Right lung (tissue), 5 donors: ENCODE results near the gene WWOX. TPM values are rescaled to one million over a fixed set of nuclear protein-coding genes. Genes with fewer than 3 reads are reported as not detected.

ENCODE experiments used
- DNase-seq, 2 donors: peaks; one replicate each; pipeline ENCODE4 v3.0.0-alpha.2; 2013
- polyA plus RNA-seq, 5 donors: library from polyadenylated mRNA; unstranded; fragments of 120-200 nt; gene quantifications; one replicate each; pipeline versions ENCODE4 v1.2.1 to v1.2.3, GENCODE V29; 2013; ENCODE audit warnings: inconsistent platforms in 1 of 5, low replicate concordance in 1 of 5; ENCODE audit not compliant: insufficient read length in 5 of 5, insufficient read depth in 1 of 5

WWOX gene
- polyA plus RNA-seq, 5 donors, result 29.3 to 41.5 (median 32.3) TPM

DNA sequence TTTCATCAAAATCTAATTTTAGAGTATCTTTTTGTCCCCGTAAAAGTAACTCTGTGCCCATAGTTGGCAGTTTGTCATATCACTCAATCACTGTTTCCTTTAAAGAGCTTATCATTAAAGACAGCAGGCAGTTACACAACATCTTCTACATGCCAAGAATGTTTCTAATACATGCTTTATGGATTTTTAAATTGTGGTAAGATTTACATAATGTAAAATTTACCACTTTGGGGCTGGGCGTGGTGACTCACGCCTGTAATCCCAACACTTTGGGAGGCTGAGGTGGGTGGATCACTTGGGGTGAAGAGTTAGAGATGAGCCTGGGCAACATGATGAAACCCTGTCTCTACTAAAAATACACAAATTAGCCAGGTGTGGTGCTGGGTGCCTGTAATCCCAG, 687.2 kb downstream of the WWOX start:
- no peak for DNase-seq

DNA sequence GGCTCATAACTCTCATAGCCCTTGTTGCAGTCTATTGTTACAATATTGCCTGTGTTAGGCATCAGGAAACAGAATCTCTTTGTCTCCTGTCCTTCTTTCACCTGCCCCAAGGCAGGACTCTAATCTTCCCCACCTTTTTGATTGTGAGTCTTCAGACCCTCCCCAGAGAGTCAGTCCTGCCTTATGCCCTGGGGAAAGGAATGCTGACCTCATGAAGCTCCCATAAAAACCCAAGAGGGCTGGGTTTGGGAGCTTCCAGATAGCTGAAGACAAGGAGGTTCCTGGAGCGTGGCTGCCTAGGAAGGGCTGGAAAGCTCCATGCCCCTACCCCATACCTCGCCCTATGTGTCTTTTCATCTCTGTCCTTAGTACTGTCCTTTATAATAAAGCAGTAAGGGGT, 688.8 kb downstream of the WWOX start:
- no peak for DNase-seq

DNA sequence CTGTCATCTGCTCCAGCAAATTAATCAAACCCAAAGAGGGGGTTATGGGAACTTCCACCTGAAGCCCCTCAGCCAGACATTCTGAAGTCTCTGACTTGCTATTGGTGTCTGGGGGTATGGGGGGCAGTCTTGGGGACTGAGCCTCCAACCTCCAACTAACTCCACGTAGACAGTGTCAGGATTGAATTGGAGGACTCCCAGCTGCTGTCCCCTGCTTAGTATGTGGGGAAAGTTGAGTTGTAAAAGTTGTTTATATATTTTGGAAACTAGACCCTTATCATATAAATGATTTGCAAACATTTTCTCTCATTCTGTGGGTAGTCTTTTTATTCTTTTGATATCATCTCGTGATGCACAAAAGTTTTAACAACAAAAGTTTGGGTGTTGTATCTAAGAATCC, 689.2 kb downstream of the WWOX start:
- DNase-seq, result no peak

DNA sequence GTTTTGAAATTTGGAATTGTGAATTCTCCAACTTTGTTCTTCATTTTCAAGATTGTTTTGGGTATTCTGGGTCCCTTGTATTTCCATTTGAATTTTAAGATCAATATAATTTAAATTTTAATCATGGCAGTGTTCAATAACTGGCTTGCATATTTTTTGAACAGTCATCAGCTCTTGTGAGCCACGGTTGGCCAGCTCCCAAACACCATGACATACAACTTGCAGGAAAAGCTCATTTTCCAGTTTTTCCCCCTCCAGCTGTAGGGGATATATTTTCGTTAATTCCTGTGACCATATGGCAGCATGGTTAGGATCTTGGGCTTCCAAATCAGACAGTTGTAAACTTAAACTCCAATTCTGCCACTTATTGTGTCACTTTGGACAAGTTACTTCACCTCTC, 690.1 kb downstream of the WWOX start:
- DNase-seq, result no peak

DNA sequence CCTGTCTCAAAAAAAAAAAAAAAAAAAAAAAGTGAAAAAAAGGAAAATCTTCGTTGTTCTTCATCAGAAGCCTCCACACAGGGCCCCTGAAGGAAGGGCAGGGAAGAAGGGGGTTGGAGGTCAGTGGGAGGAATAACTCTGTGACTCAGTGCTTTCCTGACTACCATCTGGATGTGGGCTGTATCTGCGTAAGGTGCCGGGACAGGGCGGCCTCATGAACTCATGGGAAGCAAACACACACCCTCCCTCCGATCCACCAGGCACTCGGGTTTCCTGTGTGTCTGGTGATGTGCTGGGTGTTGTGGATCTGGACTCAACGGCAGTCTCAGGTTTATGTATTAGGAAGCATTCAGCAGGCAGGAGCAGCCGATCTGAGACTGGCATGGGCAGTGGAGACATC, 691.6 kb downstream of the WWOX start:
- DNase-seq, result no peak

DNA sequence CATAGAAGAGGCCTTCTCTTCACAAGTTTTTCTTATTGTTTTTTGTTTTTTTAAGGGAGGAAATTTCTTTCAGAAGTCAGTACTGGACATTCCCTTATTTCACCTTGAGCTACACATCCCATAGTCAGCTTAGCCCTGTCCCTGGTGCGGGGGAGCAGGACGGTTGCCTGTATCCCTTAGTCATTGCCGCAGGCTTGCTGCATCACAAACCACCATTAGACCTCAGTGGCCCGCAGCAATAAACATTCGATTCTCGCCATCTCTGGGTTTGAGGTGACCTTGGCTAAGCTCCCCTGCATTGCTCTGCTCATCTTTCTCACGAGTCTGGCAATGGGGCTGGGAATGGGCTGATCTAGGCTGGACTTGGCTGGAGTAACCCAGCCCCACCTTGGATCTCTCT, 692.5 kb downstream of the WWOX start:
- no peak for DNase-seq

DNA sequence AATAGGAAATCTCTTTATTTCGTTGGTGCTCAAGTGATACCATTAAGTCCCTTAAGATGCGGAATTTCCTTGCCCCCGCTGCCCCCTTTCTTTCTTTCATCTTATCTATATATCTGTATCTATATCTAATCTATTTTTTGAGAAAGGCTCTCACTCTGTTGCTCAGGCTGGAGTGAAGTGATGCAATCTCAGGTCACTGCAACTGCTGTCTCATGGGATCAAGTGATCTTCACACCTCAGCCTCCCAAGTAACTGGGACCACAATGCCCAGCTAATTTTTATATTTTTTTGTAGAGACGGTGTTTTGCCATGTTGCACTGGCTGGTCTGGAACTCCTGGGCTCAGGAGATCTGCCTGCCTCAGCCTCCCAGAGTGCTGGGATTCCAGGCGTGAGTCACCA, 693.5 kb downstream of the WWOX start:
- no peak for DNase-seq

DNA sequence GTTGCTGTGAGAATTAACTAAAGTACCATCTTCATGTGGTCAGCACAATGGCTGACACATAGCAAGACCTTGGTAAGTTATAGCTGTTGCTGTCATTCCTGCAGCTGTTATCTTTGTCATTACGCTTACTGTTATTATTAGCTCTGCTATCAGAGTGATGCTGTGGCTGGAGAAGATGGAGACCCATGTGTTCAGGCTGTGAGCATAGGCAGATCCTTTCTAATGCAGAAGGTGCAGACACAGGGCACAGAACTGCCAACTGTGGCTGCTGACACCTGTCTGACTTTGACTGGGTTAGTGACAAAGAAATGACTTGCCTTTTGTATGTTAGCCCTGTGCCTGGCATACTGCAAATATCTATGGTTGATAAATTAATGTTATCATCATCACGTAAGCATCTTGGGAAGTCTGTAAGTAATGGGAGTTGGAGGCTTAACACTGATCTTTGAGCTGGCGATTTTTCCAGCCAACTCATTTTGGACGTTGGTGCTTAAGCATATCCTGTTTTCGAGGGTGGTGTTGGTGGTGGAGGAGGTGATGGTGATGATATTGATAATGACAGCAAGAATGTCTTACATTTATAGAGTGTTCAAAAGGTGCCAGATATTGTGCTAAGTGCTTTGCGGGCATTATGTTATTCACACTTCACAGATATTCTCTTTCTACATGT, 695.3 kb downstream of the WWOX start:
- DNase-seq, result no peak

DNA sequence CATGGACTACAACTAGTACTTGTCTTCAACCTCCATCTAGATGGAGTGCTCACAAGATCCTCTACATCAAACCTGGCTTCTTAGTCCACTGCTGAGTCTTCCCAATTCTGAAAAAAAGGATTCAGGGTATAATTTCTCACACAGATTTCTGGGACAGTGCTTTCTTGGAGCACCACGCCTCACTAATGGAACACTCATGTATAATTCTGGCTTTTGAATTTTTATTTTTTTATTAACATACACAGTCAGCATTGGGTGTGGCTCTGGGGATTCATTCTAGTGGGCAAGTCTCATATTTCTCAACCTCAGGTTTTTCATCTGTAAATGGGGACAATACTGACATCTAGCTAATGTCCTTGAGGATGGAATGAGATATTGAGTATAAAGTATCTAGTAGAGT, 696.0 kb downstream of the WWOX start:
- no peak for DNase-seq

DNA sequence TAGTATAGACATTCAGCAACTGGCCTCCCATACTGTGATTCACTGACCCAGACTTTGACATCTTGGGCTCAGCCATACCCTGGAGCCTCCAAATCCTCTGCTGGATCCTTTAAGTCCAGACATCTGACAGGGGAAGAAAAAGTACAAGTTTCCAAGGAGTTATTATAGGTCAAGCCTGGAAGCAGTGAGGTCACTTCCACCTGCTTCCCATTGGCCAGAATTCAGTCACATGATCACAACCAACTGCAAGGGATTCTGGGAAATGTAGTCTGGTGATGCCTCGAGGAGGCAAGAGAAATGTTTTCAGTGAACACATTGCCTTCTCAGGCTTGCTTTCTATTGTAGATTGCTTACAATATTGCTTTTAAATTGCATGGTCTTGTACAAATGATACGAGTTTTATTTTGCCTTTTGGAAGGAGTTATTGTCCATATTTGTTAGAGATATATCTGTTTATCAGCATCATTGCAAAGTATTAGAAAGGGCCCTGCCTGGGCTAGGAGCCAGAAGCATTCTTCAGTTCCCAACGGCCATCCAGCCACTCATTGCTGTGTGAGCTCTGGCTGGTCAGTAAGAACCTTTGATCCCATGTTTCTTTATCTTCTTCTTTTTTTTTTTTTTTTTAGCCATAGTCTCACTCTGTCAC, 696.9 kb downstream of the WWOX start:
- peak; percentile 58 to 70 for DNase-seq

DNA sequence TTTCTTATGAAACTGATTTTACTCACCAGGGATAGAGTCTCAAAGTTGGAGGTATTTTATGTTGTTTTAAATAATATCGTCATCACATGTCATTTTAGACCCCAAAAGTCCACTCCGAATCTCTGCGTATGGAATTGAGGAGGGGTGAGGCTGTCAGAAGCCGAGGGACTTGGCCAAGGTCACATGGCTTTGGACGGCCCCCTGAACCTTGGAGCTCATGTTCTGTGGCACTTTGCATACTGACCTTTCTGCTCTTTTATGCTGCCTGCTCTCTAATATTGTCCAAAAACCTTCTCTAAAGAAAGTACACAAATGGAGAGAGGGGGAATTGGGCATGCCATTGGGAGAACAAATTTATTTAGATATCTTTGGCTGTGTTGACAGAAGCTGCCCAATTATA, 700.0 kb downstream of the WWOX start:
- no peak for DNase-seq

DNA sequence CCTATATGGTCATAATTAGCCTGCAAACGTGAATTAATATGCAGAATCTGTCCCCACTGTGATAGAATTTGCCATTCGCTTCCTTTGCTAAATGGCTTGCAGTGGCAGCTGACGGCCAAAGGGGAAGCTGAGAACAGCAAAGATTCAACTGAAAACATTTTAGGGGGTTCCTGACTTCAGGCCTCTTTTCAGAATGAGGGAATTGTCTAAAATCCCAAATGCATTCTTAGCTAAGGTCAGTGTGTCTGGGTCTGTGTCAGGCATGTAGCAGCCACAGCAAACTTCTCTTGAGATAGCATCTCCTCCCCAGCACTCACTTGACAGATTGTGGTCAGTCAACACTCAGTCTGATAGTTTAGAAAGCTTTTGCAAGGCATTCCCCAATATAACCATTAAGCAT, 701.1 kb downstream of the WWOX start:
- DNase-seq, result no peak

DNA sequence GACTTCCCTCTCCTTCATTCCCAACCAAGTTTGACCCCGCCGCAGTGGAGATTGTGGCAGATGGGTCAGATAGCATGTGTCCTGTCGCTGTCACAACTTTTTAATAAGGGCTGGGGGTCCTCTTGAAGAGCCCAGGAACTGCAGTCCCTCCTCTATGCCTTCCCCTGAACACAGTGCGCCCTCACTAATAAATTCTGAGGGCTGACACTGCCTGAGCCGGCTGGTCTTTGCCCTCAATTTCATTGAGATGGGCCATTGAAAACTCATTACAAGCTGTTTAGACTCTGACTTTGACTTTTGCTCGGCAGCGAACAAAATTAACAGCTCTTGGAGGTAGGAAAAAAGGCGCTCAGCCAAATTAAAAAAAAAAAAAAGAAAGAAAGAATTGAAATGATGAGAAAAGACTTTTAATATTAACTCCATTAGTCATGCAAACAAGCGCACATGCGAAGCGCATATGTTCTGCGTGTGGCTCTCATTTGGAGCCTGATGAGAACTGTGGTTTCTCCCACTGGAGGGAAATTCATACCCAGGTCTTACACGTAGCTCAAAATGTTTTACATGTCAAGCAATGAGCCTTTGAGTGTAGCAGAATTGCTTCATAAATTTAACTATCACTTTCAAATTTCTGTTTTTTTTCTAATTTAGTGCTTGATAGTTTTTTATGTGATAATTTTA, 704.7 kb downstream of the WWOX start:
- no peak for DNase-seq

DNA sequence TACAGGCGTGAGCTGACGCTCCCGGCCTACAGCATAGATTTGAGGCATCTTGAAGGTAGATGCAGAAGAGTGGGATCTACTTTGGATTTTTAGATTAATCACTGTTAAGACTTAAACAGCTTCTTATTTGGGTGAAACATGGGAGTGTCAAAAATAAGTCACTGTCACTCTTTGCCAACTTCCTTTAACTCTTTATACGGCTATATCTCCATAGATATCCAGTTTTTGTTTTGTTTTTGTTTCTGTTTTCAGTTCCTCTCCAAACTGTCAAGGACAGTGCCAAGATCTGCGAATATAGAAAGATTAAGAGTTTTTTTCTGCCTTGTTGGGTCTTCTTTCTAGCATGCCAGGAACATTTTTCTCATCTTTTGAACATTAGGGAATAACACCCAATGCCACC, 706.1 kb downstream of the WWOX start:
- no peak for DNase-seq

DNA sequence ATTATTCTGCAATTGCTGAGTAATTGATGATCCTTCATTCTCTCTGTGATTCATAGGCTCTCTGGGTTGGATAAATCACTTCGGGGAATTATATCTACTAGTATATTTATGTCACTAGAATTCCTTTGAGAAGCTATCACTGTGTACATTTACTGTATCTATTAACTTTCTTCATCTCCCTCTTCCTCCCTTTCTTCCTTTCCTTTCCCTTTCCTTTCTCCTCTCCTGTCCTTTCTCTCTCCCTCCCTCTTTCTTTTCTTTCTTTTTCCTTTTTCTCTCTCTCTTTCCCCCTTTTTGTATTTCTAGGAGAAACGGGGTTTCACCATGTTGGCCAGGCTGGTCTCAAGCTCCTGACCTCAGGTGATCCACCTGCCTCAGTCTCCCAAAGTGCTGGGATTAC, 711.8 kb downstream of the WWOX start:
- DNase-seq, result no peak

DNA sequence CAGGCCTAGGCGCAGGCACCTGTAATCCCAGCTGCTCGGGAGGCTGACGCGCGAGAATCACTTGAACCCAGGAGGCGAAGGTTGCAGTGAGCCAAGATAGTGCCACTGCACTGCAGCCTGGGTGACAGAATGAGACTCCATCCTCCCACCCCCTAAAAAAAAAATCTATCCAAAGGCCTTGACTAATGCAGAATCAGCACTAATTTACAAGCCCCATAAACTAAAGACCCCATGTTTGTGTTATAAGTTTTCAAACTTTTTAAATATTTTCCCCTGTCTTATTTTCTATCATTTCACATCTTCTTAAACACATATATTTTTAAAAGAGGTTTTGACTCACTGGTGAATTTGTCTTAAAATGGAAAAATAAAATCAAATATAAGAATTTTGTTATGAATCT, 713.1 kb downstream of the WWOX start:
- no peak for DNase-seq

DNA sequence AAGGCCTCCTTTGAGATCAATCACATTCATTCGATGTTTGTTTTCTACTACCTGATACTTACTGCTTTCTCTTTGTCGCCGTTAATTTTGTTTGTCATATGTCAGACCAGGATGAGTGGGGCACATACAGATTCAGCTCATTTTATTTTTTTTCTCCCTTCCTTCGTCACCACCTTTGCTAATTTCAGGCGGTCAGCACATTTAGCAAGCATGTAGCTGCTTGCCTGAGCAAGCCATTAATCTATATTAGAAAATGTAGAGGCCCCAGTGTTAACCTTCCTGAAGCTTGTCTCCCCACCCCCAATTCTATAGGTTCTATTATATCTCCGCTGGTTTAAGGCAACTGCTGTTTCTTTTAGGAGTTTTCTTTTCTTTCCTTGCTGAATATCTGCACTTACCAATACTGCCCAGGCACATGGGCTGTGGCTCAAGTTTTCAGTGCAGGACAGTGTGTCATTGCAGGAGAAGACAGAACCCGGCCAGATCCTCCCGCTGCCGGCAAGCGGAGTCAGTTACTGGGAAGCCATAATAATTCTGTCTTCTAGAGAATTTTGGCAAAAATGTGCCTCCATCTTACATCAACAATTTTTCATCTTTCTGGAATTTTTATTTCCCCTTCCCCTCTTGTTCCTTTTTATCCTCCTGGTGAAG, 714.3 kb downstream of the WWOX start:
- DNase-seq, result no peak

DNA sequence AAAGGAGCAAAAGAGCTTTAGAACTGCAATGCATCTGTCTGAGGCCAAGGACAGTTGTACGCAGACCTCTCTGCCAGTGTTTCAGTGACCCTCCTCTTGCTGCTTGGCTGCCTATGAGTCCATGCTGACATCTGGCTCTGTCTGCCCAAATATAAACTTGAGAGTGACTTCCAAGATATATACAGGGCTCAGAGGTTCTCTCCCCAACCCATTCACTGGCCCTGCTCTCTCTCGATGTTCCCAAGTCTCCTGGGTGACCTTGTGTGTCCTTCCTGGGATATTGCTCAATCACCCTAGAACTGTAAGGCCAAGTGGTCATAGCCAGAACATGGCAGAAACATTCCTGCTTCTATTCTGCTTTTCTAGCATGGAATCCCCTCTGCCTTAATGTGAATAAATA, 716.3 kb downstream of the WWOX start:
- peak in 1 of 2 donors; percentile 26 for DNase-seq

DNA sequence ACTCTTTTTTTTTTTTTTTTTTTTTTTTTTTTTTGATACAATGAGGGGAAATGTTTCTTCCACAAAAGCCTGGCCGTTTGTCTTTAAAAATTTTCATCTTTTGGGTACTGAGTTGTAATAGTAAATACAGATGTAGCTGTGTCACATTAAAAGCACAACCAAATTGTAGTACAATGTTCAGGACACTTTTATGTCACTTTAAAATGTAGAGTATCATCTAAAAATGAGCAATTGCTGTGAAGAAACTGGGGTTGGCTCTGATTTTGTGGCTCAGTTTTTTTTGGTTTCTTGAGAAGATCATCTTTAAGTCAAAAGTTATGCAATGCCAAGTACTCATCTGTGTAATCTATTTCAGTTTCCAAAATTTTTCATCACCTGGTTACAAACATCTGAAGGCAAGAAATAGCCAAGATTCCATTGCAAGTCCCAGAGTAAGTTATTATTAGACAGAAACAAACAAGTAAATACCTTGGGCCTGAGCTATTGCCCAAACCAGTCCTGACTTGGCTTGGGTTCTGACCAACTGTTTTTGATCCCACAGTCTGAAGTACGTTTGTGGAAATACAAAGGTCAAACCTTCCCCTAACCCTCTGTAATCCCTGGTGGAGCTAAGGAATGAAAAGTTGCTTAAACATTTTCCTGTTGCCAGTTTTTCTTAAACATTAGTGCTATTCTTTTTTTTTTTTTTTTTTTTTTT, 717.2 kb downstream of the WWOX start:
- peak; percentile 35 to 37 for DNase-seq

DNA sequence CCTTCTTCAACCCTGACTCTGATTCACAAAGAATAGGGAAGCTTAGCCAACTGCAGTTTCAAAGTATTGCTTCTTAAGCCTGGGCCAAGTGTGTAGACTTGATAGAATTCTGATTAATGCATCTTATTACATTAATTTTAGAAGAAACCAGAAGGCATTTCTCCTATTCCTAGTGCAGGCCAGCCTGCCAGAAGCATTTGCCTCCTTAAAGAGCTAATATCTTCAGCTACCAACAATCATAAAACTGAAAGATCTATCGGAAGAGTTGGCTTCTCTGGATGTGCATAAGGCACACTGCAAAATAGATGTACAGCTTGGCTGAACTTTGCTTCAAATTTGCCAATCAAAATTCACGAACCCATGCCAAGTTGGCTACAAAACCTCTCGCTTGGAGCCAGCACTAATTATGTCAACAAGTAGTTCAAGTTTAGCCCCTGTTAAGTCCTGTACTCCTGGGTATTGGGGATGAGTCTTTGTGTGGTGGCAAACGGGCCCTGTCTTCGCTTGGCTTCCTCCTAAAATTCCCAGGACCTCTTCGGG, 717.8 kb downstream of the WWOX start:
- DNase-seq, result peak; percentile 67 to 68

DNA sequence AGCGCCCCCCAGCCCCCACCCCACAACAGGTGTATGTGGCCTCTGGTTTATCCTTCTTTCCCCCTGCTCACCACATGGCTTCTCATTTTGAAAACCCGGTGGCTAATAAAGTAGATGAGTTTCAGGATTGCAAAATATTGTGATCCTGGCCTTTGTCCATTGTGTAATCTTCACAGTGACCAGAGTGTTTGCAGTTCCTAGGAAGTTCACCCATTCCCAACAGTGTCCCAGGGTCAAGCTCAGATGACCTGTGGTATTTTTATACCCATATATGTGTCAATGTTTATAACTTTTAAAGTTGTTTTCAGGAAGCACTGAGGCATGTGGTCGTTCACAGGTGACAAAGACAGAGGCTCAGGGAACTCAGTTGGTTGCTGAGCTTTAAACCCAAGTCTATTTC, 721.9 kb downstream of the WWOX start:
- no peak for DNase-seq

DNA sequence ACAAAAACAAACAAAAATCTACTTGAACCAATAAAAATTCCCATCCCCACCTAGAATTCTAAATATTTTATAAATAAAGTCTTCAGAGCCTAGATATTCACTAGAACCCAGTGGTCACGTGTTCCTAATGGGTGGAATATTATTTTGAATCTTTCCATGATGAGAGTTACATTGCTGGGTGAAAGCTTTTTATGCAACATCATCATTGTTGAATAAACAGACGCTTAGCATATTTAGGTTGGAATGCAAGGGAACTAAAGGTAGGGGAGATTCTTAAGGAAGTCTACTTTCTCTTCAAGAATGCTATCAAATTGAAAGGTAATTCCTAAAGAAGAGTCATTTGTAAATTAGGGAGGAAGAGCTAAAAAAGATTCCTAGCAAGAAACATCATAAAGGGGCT, 723.1 kb downstream of the WWOX start:
- DNase-seq, result no peak
